ENCODE data around the gene MKNK2.
"Not testable (repeated sequence)": the region's sequence is repeated elsewhere in the genome, so short reads cannot be mapped to it uniquely, and the experiment has no call there.

MKNK2 gene

DNA sequence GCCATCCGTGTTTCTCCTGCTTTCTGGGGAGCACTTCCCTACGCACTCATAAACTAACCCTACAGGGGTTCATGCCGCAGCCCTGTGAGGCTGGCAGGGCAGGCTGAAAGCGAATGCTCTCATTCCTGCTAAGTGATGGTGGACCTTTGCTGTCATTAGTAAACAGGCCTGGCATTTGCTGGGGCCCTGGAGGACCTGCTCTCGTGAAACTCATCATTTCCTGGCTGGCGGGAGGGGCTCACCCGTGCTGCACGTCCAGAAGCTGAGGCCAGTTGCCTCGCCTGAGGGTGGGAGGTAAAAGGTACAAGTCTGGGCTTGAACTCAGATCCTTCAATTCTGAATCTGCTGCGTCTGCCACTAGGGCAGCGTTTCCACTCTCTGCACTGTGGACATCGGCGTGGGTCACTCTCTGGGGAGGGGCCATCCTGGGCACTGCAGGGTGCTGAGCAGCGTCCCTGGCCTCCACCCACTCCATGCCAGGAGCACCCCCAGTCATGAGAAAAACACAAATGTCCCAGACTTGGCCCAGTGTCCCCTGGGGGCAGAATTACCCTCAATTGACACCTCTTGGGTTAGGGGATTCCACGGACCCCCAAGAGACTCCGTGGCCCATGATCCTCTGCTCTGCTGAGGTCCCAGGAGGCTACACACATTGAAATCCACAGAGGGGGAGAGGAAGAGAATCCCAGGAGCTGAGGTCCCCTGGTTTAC, 38.1 kb upstream of the MKNK2 start:
- peaks cover 4% of the 10 kb centered on the region; the same call in 1 of the 2 replicates for H3K4me1 ChIP-seq (ENCODE audit: insufficient read depth, low read length)

DNA sequence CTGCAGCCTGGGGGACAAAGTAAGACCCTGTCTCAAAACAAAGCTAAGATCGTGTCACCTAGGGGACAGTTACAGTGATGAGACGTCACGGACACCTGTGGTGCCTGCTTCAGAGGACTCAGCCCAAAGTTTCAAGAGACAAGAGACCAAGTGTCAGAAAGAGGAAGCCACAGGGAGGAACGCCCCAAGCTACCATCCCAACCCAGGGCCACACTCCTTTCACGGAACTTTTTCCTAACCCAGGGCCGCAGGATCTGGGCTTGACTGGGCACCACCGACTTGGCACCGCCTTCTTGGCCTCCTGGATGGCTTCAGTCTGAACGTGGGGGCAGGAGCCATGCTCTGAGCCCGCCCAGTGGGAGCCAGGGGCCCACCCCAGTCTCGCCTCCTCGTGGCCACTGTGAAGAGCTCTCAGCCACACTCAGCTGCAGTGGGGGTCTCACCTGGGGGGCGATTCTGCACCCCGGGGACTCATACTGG, 36.6 kb upstream of the MKNK2 start:
- Histone ChIP-seq H3K9ac (ENCODE audit: low read depth, low read length) (no peak overlapping the region), H3K4me1 (ENCODE audit: insufficient read depth, low read length) (peaks cover 4% of the 10 kb centered on the region; the same call in 1 of the 2 replicates), H3K9me3 (ENCODE audit: insufficient read depth, low read depth, low read length) (no peaks in the 10 kb centered on the region), H3K36me3 (ENCODE audit: insufficient read depth, low read depth, low read length) (no peaks in the 10 kb centered on the region), H3K4me3 (ENCODE audit: low read length) (no peak overlapping the region), H3K27me3 (ENCODE audit: insufficient read depth, low read length) (no peaks in the 10 kb centered on the region), H3K27ac (ENCODE audit: low read length) (no peak overlapping the region)

More for the DNA sequence above, 38.1 kb upstream of the MKNK2 start:
- no peaks in the 10 kb centered on the region for H3K9me3 ChIP-seq (ENCODE audit: insufficient read depth, low read depth, low read length)
- H3K27ac ChIP-seq (ENCODE audit: low read length): no peak overlapping the region
- H3K4me3 ChIP-seq (ENCODE audit: low read length): no peak overlapping the region
- H3K36me3 ChIP-seq (ENCODE audit: insufficient read depth, low read depth, low read length): no peaks in the 10 kb centered on the region
- H3K9ac ChIP-seq (ENCODE audit: low read depth, low read length): no peak overlapping the region
- H3K27me3 ChIP-seq (ENCODE audit: insufficient read depth, low read length): no peaks in the 10 kb centered on the region

DNA sequence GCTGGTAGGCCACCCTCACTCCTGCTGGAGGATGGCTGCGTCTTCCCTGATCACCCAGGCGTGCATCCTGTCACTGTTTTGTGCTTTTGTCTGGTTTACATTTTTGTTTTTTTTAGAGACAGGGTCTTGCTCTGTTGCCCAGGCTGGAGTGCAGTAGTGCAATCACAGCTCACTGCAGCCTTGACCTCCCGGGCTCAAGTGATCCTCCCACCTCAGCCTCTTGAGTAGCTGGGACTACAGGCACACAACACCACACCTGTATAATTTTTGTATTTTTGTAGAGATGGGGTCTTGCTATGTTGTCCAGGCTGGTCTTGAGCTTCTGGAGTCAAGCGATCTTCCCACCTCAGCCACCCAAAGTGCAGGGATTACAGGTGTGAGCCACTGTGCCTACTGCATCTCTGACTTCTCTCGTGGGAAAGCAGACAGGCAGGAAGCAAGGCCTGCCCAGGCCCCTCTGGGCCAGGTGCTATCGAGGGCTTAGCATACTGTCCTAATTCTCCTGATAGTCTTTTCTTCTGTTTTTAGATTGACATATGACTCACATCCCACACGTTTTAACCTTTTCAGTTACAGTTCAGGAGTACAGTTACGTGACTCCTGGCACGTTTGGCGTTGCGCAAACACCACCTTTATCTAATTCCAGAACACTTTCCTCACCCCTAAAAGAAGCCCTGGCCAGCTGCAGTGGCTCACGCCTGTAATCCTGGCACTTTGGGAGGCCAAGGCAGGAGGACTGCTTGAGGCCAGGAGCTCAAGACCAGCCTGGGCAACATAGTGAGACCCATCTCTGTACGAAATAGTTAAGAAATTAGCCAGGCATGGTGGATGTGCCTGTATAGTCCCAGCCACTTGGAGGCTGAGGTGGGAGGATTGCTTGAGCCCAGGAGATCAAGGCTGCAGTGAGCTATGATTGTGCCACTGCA, 35.9 kb upstream of the MKNK2 start:
- H3K36me3 ChIP-seq (ENCODE audit: insufficient read depth, low read depth, low read length); H3K27ac ChIP-seq (ENCODE audit: low read length); H3K9me3 ChIP-seq (ENCODE audit: insufficient read depth, low read depth, low read length); H3K4me3 ChIP-seq (ENCODE audit: low read length); H3K9ac ChIP-seq (ENCODE audit: low read depth, low read length); H3K4me1 ChIP-seq (ENCODE audit: insufficient read depth, low read length); H3K27me3 ChIP-seq (ENCODE audit: insufficient read depth, low read length): not testable (repeated sequence)

- Histone ChIP-seq H3K27ac (ENCODE audit: low read length) (no peak overlapping the region), H3K9ac (ENCODE audit: low read depth, low read length) (no peak overlapping the region), H3K9me3 (ENCODE audit: insufficient read depth, low read depth, low read length) (no peaks in the 10 kb centered on the region), H3K4me3 (ENCODE audit: low read length) (no peak overlapping the region), H3K36me3 (ENCODE audit: insufficient read depth, low read depth, low read length) (no peaks in the 10 kb centered on the region), H3K27me3 (ENCODE audit: insufficient read depth, low read length) (no peaks in the 10 kb centered on the region), H3K4me1 (ENCODE audit: insufficient read depth, low read length) (peaks cover 4% of the 10 kb centered on the region; the same call in 1 of the 2 replicates)
Observed at GRCh38 chr19:2084993-2085720, 34.1 kb upstream of the MKNK2 start.

DNA sequence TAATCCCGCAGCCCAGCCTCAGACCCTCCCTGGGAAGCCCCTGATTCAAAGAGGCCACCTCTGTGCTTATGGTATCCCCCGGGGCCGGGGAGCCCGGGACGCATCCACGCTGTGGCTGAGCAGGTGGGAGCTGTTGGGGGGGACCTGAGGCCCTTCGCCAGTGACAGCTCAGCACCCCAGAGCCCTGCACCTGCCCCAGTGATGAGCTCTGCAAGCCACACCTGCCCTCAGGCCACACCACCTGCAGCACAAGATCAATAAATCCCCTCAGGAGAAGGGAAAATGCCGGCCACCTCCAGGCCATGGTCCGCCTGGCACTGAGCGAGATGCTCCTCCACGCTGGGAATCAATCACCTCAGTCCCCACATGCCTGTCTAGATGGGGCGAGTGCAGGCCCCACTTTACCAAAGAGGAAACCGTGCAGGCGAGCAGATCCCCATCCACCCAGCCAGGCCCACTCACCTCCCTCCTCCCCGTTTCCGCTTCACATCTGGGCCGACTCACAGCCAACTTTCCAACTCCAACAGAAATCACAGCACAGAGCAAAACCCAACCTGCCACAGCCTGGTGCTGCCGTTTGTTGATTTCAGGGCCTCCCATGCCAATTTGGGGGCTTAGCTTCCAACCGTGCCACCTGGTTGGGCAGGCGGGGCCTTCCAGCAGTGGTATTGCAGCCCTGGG, 32.3 kb upstream of the MKNK2 start:
- Histone ChIP-seq H3K27ac (ENCODE audit: low read length) (no peak overlapping the region), H3K36me3 (ENCODE audit: insufficient read depth, low read depth, low read length) (no peaks in the 10 kb centered on the region), H3K4me3 (ENCODE audit: low read length) (no peak overlapping the region), H3K9ac (ENCODE audit: low read depth, low read length) (no peak overlapping the region), H3K4me1 (ENCODE audit: insufficient read depth, low read length) (no peaks in the 10 kb centered on the region), H3K9me3 (ENCODE audit: insufficient read depth, low read depth, low read length) (no peaks in the 10 kb centered on the region), H3K27me3 (ENCODE audit: insufficient read depth, low read length) (no peaks in the 10 kb centered on the region)

- Histone ChIP-seq H3K4me3 (ENCODE audit: low read length) (no peak overlapping the region), H3K27me3 (ENCODE audit: insufficient read depth, low read length) (no peaks in the 10 kb centered on the region), H3K4me1 (ENCODE audit: insufficient read depth, low read length) (no peaks in the 10 kb centered on the region), H3K36me3 (ENCODE audit: insufficient read depth, low read depth, low read length) (no peaks in the 10 kb centered on the region), H3K9ac (ENCODE audit: low read depth, low read length) (no peak overlapping the region), H3K9me3 (ENCODE audit: insufficient read depth, low read depth, low read length) (no peaks in the 10 kb centered on the region), H3K27ac (ENCODE audit: low read length) (no peak overlapping the region)
Observed at GRCh38 chr19:2081873-2082810, 31.1 kb upstream of the MKNK2 start.

DNA sequence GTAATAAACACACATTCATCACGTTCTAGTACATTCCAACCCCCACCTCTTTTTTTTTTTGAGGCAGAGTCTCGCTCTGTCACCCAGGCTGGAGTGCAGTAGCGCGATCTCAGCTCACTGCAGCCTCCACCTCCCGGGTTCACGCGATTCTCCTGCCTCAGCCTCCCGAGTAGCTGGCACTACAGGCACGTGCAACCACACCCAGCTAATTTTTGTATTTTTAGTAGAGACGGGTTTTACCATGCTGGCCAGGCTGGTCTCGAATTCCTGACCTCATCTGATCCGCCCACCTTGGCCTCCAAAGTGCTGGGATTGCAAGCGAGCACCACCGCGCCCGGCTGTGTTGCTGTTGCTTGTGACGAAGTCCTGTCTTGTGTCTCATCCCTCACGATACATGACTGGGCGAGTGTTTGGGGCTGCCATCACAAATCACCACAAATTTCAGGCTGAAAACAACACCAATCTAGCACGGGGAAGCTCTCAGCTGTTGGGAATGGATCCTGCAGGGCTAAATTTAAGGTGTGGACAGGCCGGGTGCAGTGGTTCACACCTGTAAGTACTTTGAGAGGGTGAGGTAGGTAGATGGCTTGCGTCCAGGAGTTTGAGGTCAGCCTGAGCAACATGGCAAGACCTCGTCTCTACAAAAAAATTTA, 29.4 kb upstream of the MKNK2 start:
- Histone ChIP-seq H3K4me3 (ENCODE audit: low read length) (no peak overlapping the region), H3K36me3 (ENCODE audit: insufficient read depth, low read depth, low read length) (no peaks in the 10 kb centered on the region), H3K27me3 (ENCODE audit: insufficient read depth, low read length) (no peaks in the 10 kb centered on the region), H3K9me3 (ENCODE audit: insufficient read depth, low read depth, low read length) (no peaks in the 10 kb centered on the region), H3K4me1 (ENCODE audit: insufficient read depth, low read length) (no peaks in the 10 kb centered on the region), H3K27ac (ENCODE audit: low read length) (no peak overlapping the region), H3K9ac (ENCODE audit: low read depth, low read length) (no peak overlapping the region)

GRCh38 chr19:2079865-2080301, 28.8 kb upstream of the MKNK2 start:
- H3K27ac ChIP-seq (ENCODE audit: low read length): no peak overlapping the region
- H3K4me1 ChIP-seq (ENCODE audit: insufficient read depth, low read length): no peaks in the 10 kb centered on the region
- no peak overlapping the region for H3K9ac ChIP-seq (ENCODE audit: low read depth, low read length)
- no peaks in the 10 kb centered on the region for H3K27me3 ChIP-seq (ENCODE audit: insufficient read depth, low read length)
- no peaks in the 10 kb centered on the region for H3K9me3 ChIP-seq (ENCODE audit: insufficient read depth, low read depth, low read length)
- H3K4me3 ChIP-seq (ENCODE audit: low read length): no peak overlapping the region
- H3K36me3 ChIP-seq (ENCODE audit: insufficient read depth, low read depth, low read length): no peaks in the 10 kb centered on the region

- Histone ChIP-seq H3K9me3 (ENCODE audit: insufficient read depth, low read depth, low read length) (no peaks in the 10 kb centered on the region), H3K4me1 (ENCODE audit: insufficient read depth, low read length) (no peaks in the 10 kb centered on the region), H3K36me3 (ENCODE audit: insufficient read depth, low read depth, low read length) (no peaks in the 10 kb centered on the region), H3K27me3 (ENCODE audit: insufficient read depth, low read length) (no peaks in the 10 kb centered on the region), H3K9ac (ENCODE audit: low read depth, low read length) (no peak overlapping the region), H3K4me3 (ENCODE audit: low read length) (no peak overlapping the region), H3K27ac (ENCODE audit: low read length) (no peak overlapping the region)
Observed at GRCh38 chr19:2079076-2079864, 28.2 kb upstream of the MKNK2 start.

Data from iPS-20b (cell line).